Measurements from ENCODE around the gene BECN2. TPM values are rescaled to one million over a fixed set of nuclear protein-coding genes. Genes with fewer than 3 reads are reported as not detected.

BECN2 gene
- total RNA-seq, 4 donors from 2014 or later = not detected

DNA sequence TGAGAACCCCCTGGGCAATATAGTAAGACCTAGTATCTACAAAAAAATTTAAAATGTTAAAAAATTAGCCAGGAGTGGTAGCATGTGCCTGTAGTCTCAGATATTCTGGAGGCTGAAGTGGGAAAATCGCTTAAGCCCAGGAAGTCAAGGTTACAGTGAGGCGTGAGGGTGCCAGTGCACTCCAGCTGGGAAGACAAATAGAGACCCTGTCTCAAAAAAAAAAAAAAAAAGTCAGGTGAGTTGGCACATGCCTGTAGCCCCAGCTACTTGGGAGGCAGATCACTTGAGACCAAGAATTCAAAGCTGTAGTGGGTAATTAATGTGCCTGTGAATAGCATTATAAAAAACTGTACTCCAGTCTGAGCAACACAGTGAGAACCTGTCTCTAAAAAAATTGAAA, 4.6 kb downstream of the BECN2 start:
- WGBS, 2 donors = 86 to 94% methylated on average over 2 of the region's 2 CpGs
- no peak for TF ChIP-seq POLR2A (IDR thresholded peaks at IDR 0.05)
- no peak for TF ChIP-seq EP300 (IDR thresholded peaks at IDR 0.05)
- TF ChIP-seq, protein P1, sequence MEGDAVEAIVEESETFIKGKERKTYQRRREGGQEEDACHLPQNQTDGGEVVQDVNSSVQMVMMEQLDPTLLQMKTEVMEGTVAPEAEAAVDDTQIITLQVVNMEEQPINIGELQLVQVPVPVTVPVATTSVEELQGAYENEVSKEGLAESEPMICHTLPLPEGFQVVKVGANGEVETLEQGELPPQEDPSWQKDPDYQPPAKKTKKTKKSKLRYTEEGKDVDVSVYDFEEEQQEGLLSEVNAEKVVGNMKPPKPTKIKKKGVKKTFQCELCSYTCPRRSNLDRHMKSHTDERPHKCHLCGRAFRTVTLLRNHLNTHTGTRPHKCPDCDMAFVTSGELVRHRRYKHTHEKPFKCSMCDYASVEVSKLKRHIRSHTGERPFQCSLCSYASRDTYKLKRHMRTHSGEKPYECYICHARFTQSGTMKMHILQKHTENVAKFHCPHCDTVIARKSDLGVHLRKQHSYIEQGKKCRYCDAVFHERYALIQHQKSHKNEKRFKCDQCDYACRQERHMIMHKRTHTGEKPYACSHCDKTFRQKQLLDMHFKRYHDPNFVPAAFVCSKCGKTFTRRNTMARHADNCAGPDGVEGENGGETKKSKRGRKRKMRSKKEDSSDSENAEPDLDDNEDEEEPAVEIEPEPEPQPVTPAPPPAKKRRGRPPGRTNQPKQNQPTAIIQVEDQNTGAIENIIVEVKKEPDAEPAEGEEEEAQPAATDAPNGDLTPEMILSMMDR (IDR thresholded peaks at IDR 0.05) = no peak
- no peaks in the 10 kb centered on the region for H3K36me3 ChIP-seq

DNA sequence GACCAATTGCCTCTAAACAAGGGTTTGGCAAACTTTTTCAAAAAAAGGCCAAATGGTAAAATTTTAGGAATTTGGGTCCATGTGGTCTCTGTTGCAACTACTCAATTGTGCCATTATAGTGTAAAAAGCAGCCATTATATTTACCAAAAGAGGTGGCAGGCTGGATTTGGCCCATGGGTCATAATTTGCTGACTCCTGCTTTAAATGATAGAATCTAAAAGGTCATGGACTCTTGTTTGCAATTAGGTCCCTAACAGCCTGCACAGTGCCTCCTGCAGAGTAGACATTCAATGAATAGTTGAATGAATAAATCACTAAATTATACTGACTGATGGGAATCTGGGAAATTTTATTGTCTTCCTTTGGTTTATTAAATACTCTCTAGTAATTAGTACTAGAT, 6.2 kb downstream of the BECN2 start:
- no peak overlapping the region for H3K4me3 ChIP-seq
- TF ChIP-seq, protein P1 (IDR thresholded peaks at IDR 0.05) = no peak
- TF ChIP-seq POLR2A (IDR thresholded peaks at IDR 0.05) (no peak), EP300 (IDR thresholded peaks at IDR 0.05) (no peak)
- no peak for DNase-seq (ENCODE audit: low spot score in 2 of 2)
- H3K9me3 ChIP-seq = no peaks in the 10 kb centered on the region
- H3K36me3 ChIP-seq = no peaks in the 10 kb centered on the region
- H3K27me3 ChIP-seq = no peaks in the 10 kb centered on the region
- no peak overlapping the region for H3K27ac ChIP-seq
- no peaks in the 10 kb centered on the region for H3K4me1 ChIP-seq

More for the DNA sequence above, 4.6 kb downstream of the BECN2 start:
- no peaks in the 10 kb centered on the region for H3K27me3 ChIP-seq
- H3K9me3 ChIP-seq = no peaks in the 10 kb centered on the region
- no peak overlapping the region for H3K27ac ChIP-seq
- DNase-seq (ENCODE audit: low spot score in 2 of 2) = no peak
- H3K4me3 ChIP-seq = no peak overlapping the region
- no peaks in the 10 kb centered on the region for H3K4me1 ChIP-seq

DNA sequence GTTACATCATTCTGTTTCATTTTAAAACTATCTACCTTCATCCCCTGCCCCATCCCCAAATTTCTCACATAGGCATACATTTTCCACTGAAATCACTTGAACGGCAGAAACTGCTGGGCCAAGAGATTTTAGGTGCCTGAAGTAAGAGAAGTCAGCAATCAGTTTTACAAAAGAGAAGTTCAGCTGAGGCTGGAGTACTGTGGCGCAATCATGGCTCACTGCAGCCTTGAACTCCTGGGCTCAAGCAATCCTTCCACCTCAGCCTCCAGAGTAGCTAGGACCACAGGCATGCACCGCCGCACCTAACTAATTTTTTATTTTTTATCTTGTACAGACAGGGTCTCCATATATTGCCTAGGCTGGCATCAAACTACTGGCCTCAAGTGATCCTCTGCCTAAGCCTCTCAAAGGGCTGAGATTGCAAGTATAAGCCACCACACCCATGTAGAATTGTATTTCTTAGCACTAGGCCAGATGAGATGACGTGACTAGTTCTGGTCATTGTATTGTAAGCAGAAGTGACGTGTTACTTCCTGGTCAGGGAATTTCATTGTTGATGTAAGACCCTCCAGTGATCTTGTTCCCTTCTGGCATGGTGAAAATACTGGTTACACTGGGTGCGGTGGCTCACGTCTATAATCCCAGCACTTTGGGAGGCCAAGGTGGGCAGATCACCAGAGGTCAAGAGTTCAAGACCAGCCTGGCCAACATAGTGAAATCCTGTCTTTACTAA, 7.1 kb downstream of the BECN2 start:
- 75 to 76% methylated on average over 8 of the region's 8 CpGs for WGBS, 2 donors
- Histone ChIP-seq H3K9me3 (no peaks in the 10 kb centered on the region), H3K4me1 (no peaks in the 10 kb centered on the region), H3K27ac (no peak overlapping the region), H3K36me3 (no peaks in the 10 kb centered on the region), H3K4me3 (no peak overlapping the region), H3K27me3 (no peaks in the 10 kb centered on the region)
- DNase-seq (ENCODE audit: low spot score in 2 of 2) = peak in 1 of 2 donors; percentile 7
- TF ChIP-seq, protein P1 (IDR thresholded peaks at IDR 0.05) = no peak
- TF ChIP-seq POLR2A (IDR thresholded peaks at IDR 0.05) = no peak
- no peak for TF ChIP-seq EP300 (IDR thresholded peaks at IDR 0.05)

DNA sequence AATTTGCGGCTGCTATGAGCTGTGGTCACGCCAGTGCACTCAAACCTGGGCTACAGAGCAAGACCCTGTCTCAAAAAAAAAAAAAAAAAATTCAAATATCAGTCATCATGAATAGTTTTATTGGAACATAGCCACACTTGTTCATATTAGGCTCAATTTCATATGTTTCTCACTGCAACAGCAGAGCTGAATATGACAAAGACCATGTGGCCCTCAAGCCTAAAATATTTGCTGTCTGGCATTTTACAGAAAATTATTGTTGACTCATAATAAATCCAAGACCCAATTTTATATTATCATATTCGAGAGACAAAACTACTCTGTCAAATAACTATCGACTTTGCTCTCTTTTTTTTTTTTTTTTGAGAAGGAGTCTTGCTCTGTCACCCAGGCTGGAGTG, 11.0 kb downstream of the BECN2 start:
- Histone ChIP-seq H3K4me3 (no peak overlapping the region), H3K27ac (no peak overlapping the region), H3K4me1 (no peaks in the 10 kb centered on the region), H3K9me3 (no peaks in the 10 kb centered on the region), H3K36me3 (no peaks in the 10 kb centered on the region), H3K27me3 (no peaks in the 10 kb centered on the region)
- no peak for TF ChIP-seq POLR2A (IDR thresholded peaks at IDR 0.05)
- 50 to 65% methylated on average over 4 of the region's 4 CpGs for WGBS, 2 donors
- DNase-seq (ENCODE audit: low spot score in 2 of 2) = no peak

DNA sequence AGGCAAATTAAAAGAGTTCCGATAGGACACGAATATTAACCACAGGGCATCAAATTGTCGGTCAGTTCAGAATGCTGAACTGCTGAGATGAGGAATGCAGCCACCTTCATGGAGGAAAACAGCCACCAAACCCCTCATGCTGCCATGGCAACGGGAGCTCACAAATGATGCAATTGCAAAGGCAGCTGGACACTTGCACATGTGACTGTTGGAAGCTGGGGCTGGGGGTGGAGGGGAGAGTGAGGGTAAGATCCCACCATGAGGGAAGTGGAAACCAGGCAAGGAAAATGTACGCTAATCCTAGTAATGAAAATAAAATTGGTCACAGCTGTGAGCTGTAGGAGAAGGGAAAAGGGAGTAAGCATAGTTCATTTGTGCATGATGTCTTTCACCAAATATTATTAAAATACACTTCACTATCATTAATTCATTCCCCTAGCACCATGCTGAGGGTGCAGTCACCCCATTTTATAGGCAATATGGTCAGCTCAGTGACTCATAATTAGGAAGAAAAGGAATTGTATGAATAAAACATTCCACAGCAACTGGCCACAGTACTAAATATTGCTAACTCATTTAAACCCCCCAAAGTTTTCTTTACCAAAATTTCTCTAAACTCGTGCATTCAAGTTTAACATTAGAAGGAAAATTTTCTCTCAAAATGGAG, 15.3 kb downstream of the BECN2 start:
- no peaks in the 10 kb centered on the region for H3K27me3 ChIP-seq
- H3K9me3 ChIP-seq = no peaks in the 10 kb centered on the region
- H3K36me3 ChIP-seq = no peaks in the 10 kb centered on the region
- H3K4me3 ChIP-seq = no peak overlapping the region
- DNase-seq (ENCODE audit: low spot score in 2 of 2) = no peak
- no peaks in the 10 kb centered on the region for H3K4me1 ChIP-seq
- no peak overlapping the region for H3K27ac ChIP-seq
- 22 to 46% methylated on average over 6 of the region's 6 CpGs for WGBS, 2 donors
- TF ChIP-seq POLR2A (IDR thresholded peaks at IDR 0.05) (no peak), EP300 (IDR thresholded peaks at IDR 0.05) (no peak)
- TF ChIP-seq, protein P1 (IDR thresholded peaks at IDR 0.05) = no peak
